ENCODE results near the gene AGTPBP1. TPM values are rescaled to one million over a fixed set of nuclear protein-coding genes. Genes with fewer than 3 reads are reported as not detected.

The AGTPBP1 gene
- total RNA-seq, 4 donors from 2014 or later = 16.9 to 35.2 (median 20.5) TPM

GRCh38 chr9:85501456-85501855 is 240.3 kb downstream of the AGTPBP1 start:
- Histone ChIP-seq H3K4me3 (no peak overlapping the region), H3K27me3 (no peaks in the 10 kb centered on the region), H3K4me1 (no peaks in the 10 kb centered on the region), H3K36me3 (no peaks in the 10 kb centered on the region), H3K27ac (no peak overlapping the region), H3K9me3 (peaks cover 0 to 14% (median 4%) of the 10 kb centered on the region in 4 donors)
- no peak for DNase-seq (ENCODE audit: low spot score in 2 of 2)
- 58 to 61% methylated on average over 6 of the region's 6 CpGs for WGBS, 2 donors
- TF ChIP-seq EP300 (IDR thresholded peaks at IDR 0.05) (no peak), CTCF (IDR thresholded peaks at IDR 0.05) (no peak), POLR2A (IDR thresholded peaks at IDR 0.05) (no peak)

Other genes with a start within 250 kb of the AGTPBP1 start
- 10 to 100 TPM; 18.8 to 27.9 (median 22.2) TPM for gene NAA35, start 199.2 kb upstream of the AGTPBP1 start, total RNA-seq